ENCODE data around the gene PLCB2. TPM values are rescaled to one million over a fixed set of nuclear protein-coding genes. Genes with fewer than 3 reads are reported as not detected.

Gene PLCB2
- total and polyA plus RNA-seq, 2 experiments from 2014 or later, result 9.5 to 13.8 TPM

DNA sequence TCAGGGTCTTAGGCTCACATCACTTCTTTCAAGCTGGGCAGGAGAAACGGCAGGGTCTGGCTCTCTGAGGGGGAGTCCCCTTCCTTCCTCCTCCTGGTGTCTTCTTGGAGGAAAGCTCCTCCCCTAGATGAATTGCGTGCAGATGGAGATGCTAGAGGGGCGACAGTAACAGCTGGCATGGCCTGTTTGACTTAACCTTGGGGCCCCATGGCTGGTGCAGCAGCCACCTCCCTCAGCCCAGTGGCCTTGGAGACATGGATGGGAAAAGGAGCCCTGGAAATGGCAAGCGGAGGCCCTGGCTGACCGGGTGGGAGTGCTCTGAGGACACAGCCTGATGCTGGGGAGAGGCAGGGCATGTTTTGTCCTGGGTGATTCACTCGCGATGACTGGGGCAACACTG, 48.7 kb downstream of the PLCB2 start:
- H3K4me1 ChIP-seq (ENCODE audit: insufficient read depth), result peaks cover 12% of the 10 kb centered on the region
- H3K79me2 ChIP-seq (replicated peaks; ENCODE audit: insufficient read depth), result no peaks in the 10 kb centered on the region
- Mint-ChIP-seq H3K9me3 (no peaks in the 10 kb centered on the region; the same call in 2 of the 3 replicates), H3K27me3 (ENCODE audit: insufficient read depth, low read depth, poor library complexity) (peaks cover 8% of the 10 kb centered on the region), H3K4me1 (peaks cover 23% of the 10 kb centered on the region), H3K4me3 (no peak overlapping the region), H3K36me3 (ENCODE audit: low read depth) (no peaks in the 10 kb centered on the region; the same call in 2 of the 3 replicates), H3K27ac (no peak overlapping the region)
- DNase-seq (ENCODE audit: low spot score) (no peak), ATAC-seq (no peak; the same call in 2 of the 3 replicates)
- no peak overlapping the region for H3K27ac ChIP-seq (ENCODE audit: low read depth)
- H3K9me2 ChIP-seq (ENCODE audit: insufficient read depth), result no peaks in the 10 kb centered on the region
- H3K4me3 ChIP-seq, result no peak overlapping the region
- TF ChIP-seq ZNF331 (CRISPR knock-in tag; IDR thresholded peaks at IDR 0.05; ENCODE audit: low read depth), result no peak
- TF ChIP-seq NANOG (IDR thresholded peaks at IDR 0.05; ENCODE audit: borderline replicate concordance), result no peak
- TF ChIP-seq ZNF114 (CRISPR knock-in tag; IDR thresholded peaks at IDR 0.05), result no peak
- TF ChIP-seq REST (IDR thresholded peaks at IDR 0.05; ENCODE audit: unreplicated experiment), result no peak
- TF ChIP-seq CREB1 (CRISPR knock-in tag; IDR thresholded peaks at IDR 0.05; ENCODE audit: low read depth), result no peak
- no peak for TF ChIP-seq EZH2phosphoT487 (IDR thresholded peaks at IDR 0.05; ENCODE audit: unreplicated experiment)
- TF ChIP-seq POLR2AphosphoS5 (IDR thresholded peaks at IDR 0.05; ENCODE audit: low read depth), result no peak
- no peak for TF ChIP-seq ZNF462 (CRISPR knock-in tag; IDR thresholded peaks at IDR 0.05)
- TF ChIP-seq EZH2 (IDR thresholded peaks at IDR 0.05; ENCODE audit: low read depth, unreplicated experiment), result no peak
- TF ChIP-seq, protein P1, sequence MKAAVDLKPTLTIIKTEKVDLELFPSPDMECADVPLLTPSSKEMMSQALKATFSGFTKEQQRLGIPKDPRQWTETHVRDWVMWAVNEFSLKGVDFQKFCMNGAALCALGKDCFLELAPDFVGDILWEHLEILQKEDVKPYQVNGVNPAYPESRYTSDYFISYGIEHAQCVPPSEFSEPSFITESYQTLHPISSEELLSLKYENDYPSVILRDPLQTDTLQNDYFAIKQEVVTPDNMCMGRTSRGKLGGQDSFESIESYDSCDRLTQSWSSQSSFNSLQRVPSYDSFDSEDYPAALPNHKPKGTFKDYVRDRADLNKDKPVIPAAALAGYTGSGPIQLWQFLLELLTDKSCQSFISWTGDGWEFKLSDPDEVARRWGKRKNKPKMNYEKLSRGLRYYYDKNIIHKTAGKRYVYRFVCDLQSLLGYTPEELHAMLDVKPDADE (IDR thresholded peaks at IDR 0.05), result no peak
- TF ChIP-seq CTCF (conservative IDR thresholded peaks at IDR 0.05; ENCODE audit: low read depth in 2 of 2), result no peak
- no peak for TF ChIP-seq JUNB (IDR thresholded peaks at IDR 0.05; ENCODE audit: unreplicated experiment)
- no peak for TF ChIP-seq STAT1 (IDR thresholded peaks at IDR 0.05; ENCODE audit: unreplicated experiment)
- H3K27me3 ChIP-seq (ENCODE audit: insufficient read depth), result peaks cover 8% of the 10 kb centered on the region
- H3F3A ChIP-seq (replicated peaks; ENCODE audit: low read depth), result no peaks in the 10 kb centered on the region
- H3K36me3 ChIP-seq (ENCODE audit: insufficient read depth), result no peaks in the 10 kb centered on the region
- H4K20me1 ChIP-seq (replicated peaks; ENCODE audit: insufficient read depth), result no peaks in the 10 kb centered on the region
- peak overlapping the region; percentile 4; the same call in 1 of the 2 replicates for H2AFZ ChIP-seq
- H3K4me2 ChIP-seq, result peak overlapping the region; percentile 42

All from GM23338 (cell line).